ENCODE data around the gene NMNAT2. TPM values are rescaled to one million over a fixed set of nuclear protein-coding genes. Genes with fewer than 3 reads are reported as not detected.

NMNAT2 gene
- total and polyA plus RNA-seq, 2 donors (not counting 3 experiments of a cell fraction or from before 2014, with no cell fraction given), result 0.28 to 0.38 TPM

GRCh38 chr1:183281553-183282091 is 136.6 kb downstream of the NMNAT2 start:
- BruUV-seq (replicated peaks), result no TSS peak
- dilution Hi-C loops (cut with MboI; ENCODE audit: extremely low pct_ligation_motif_present, low sequenced_read_pairs), result no loop called here
- TF ChIP-seq, protein P1, sequence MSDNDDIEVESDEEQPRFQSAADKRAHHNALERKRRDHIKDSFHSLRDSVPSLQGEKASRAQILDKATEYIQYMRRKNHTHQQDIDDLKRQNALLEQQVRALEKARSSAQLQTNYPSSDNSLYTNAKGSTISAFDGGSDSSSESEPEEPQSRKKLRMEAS (IDR thresholded peaks at IDR 0.05; ENCODE audit: insufficient read depth, insufficient read length), result no peak
- TF ChIP-seq POLR2A (IDR thresholded peaks at IDR 0.05; ENCODE audit: low read depth, low read length) (no peak), JUN (IDR thresholded peaks at IDR 0.05; ENCODE audit: borderline replicate concordance, insufficient read depth, insufficient read length, low read depth) (no peak), GATA2 (IDR thresholded peaks at IDR 0.05; ENCODE audit: insufficient read depth, insufficient read length, low read depth, low read length) (no peak), POLR2AphosphoS5 (IDR thresholded peaks at IDR 0.05; ENCODE audit: insufficient read depth, low read depth, low read length) (no peak), FOS (IDR thresholded peaks at IDR 0.05; ENCODE audit: borderline replicate concordance, insufficient read depth, low read length) (no peak), MYC (IDR thresholded peaks at IDR 0.05; ENCODE audit: low read depth, low read length) (no peak)
- TF ChIP-seq, protein P2, sequence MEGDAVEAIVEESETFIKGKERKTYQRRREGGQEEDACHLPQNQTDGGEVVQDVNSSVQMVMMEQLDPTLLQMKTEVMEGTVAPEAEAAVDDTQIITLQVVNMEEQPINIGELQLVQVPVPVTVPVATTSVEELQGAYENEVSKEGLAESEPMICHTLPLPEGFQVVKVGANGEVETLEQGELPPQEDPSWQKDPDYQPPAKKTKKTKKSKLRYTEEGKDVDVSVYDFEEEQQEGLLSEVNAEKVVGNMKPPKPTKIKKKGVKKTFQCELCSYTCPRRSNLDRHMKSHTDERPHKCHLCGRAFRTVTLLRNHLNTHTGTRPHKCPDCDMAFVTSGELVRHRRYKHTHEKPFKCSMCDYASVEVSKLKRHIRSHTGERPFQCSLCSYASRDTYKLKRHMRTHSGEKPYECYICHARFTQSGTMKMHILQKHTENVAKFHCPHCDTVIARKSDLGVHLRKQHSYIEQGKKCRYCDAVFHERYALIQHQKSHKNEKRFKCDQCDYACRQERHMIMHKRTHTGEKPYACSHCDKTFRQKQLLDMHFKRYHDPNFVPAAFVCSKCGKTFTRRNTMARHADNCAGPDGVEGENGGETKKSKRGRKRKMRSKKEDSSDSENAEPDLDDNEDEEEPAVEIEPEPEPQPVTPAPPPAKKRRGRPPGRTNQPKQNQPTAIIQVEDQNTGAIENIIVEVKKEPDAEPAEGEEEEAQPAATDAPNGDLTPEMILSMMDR (IDR thresholded peaks at IDR 0.05; ENCODE audit: extremely low read depth in 1 of 2, insufficient read depth in 1 of 2, low read depth in 1 of 2, low read length in 2 of 2), result peak; percentile 83 to 91
- Histone ChIP-seq H3K4me3 (replicated peaks in 1 of 3; ENCODE audit: insufficient read depth in 1 of 3, low read depth in 1 of 3, low read length in 3 of 3) (no peak overlapping the region), H3K4me1 (ENCODE audit: control insufficient read depth, extremely low read depth, insufficient read depth, low read length) (peaks cover 12% of the 10 kb centered on the region), H2AFZ (ENCODE audit: low read depth, low read length) (no peak overlapping the region), H3K27ac (ENCODE audit: insufficient read depth, low read depth, low read length) (no peak overlapping the region), H3K4me2 (ENCODE audit: insufficient read depth, low read length) (no peak overlapping the region), H4K20me1 (replicated peaks; ENCODE audit: control insufficient read depth, extremely low read depth, insufficient read depth, low read length) (no peaks in the 10 kb centered on the region), H3K27me3 (ENCODE audit: control insufficient read depth in 2 of 2, insufficient read depth in 2 of 2, low read length in 2 of 2) (no peaks in the 10 kb centered on the region), H3K9ac (replicated peaks; ENCODE audit: extremely low read depth, insufficient read depth, low read length) (no peak overlapping the region), H3K9me1 (replicated peaks; ENCODE audit: control insufficient read depth, extremely low read depth, insufficient read depth, low read length) (no peaks in the 10 kb centered on the region), H3K36me3 (ENCODE audit: control insufficient read depth in 2 of 2, extremely low read depth in 1 of 2, insufficient read depth in 2 of 2, low read length in 2 of 2) (no peaks in the 10 kb centered on the region), H3K9me3 (replicated peaks; ENCODE audit: control insufficient read depth, insufficient read depth, low read length) (no peaks in the 10 kb centered on the region), H3K79me2 (ENCODE audit: control insufficient read depth, insufficient read depth, low read length) (no peaks in the 10 kb centered on the region)
- FAIRE-seq (peak; percentile 98), DNase-seq (ENCODE audit: low read depth, low spot score) (peak; percentile 92)
- intact Hi-C loops (cut with micrococcal nuclease), result loop anchor here (1.0 to 5.0 kb wide), 9 partner anchors 37 to 770 kb away; partner anchors contain the start of gene TSEN15
- ChIA-PET POLR2A (no interaction called here), CTCF (interaction anchor here (0.6 to 4.2 kb wide), 29 partner anchors 8 to 634 kb away, joined by 3 to 32 read pairs (median 4); partner anchors contain the start of gene SMG7)
